Heart right ventricle (tissue), 16 donors: ENCODE results near the gene C6orf47. TPM values are rescaled to one million over a fixed set of nuclear protein-coding genes. Genes with fewer than 3 reads are reported as not detected.

Source experiments
- ATAC-seq, 8 donors: fragments of 200-7000 bp; cut with Tn5 transposase; one replicate each; pipeline ENCODE4 v1.9.1; 2020; ENCODE audit warnings: mild to moderate bottlenecking in 8 of 8, moderate library complexity in 8 of 8, moderate number of reproducible peaks in 1 of 8
- DNase-seq, 2 donors: peaks; one replicate each; pipeline ENCODE4 v3.0.0-alpha.2; 2020
- H3K27ac ChIP-seq, 10 donors: fragments of 200-600 bp; sonication (generic) in 2 of 10; one replicate each; pipeline versions ENCODE4 v1.5.0 to v1.8.0; 2020 to 2022; ENCODE audit warnings: mild to moderate bottlenecking in 3 of 10
- H3K27me3 ChIP-seq, 7 donors: fragments of 200-600 bp; one replicate each; pipeline ENCODE4 v1.8.0; 2021 to 2022; ENCODE audit warnings: mild to moderate bottlenecking in 2 of 7
- H3K36me3 ChIP-seq, 9 donors: fragments of 200-600 bp; sonication (generic) in 1 of 9; one replicate each; pipeline versions ENCODE4 v1.5.0 to v1.8.0; 2020 to 2022; ENCODE audit warnings: mild to moderate bottlenecking in 2 of 9
- H3K4me1 ChIP-seq, 9 donors: fragments of 200-600 bp; sonication (generic) in 1 of 9; one replicate each; pipeline versions ENCODE4 v1.5.0 to v1.8.0; 2020 to 2022; ENCODE audit warnings: mild to moderate bottlenecking in 4 of 9
- H3K4me3 ChIP-seq, 10 donors: fragments of 200-600 bp; sonication (generic) in 2 of 10; one replicate each; pipeline versions ENCODE4 v1.5.0 to v1.8.0; 2020 to 2022; ENCODE audit warnings: mild to moderate bottlenecking in 7 of 10, moderate library complexity in 2 of 10
- H3K9me3 ChIP-seq, 11 donors: fragments of 200-600 bp in 10 of 11; sonication (generic) in 2 of 11; one replicate each; pipeline versions ENCODE4 v1.5.0 to v1.8.0; 2013 to 2022; ENCODE audit warnings: mild to moderate bottlenecking in 2 of 11, control low read depth in 1 of 11, moderate library complexity in 1 of 11
- WGBS, 2 donors: extraction: QIAGEN DNeasy Blood & Tissue Kit; methylation state at CpG; one replicate each; pipeline ENCODE4 v1.1.7; 2013; ENCODE audit warnings: inconsistent platforms in 1 of 2; 5-methylcytosine and 5-hydroxymethylcytosine counted together
- intact Hi-C, 10 donors: fragments of 100-400 bp; cut with DNase I; formaldehyde crosslinking; loops; one replicate each; pipeline versions ENCODE4 v1.11.1 to v1.14.2; 2022
- polyA plus RNA-seq, 2 donors: library from polyadenylated mRNA; stranded (reverse); fragments of 200-250 nt; gene quantifications; one replicate each; pipeline ENCODE4 v1.2.3, GENCODE V29; 2013
- total RNA-seq, 10 donors: library from RNA; stranded (reverse); fragmentation: NEBNext Ultra II Directional in 3 of 10; extraction: Animal tissue kit (Norgen Biotek cat#: 25700) in 3 of 10; gene quantifications; one replicate each; pipeline versions ENCODE4 v1.2.1 to v1.2.4, GENCODE V29; 2021 to 2023
- TF ChIP-seq, protein P1 (sequence below), 9 donors: fragments of 200-600 bp; sonication (generic) in 2 of 9; IDR thresholded peaks; one replicate each; pipeline versions ENCODE4 v1.5.0 to v1.8.0; 2021 to 2022; ENCODE audit warnings: antibody characterized with exemption in 9 of 9, mild to moderate bottlenecking in 5 of 9, moderate library complexity in 1 of 9
- donor health status: Arrhythmogenic right ventricular cardiomyopathy.
- donor health status: ischemic (EF 13 %, LVEDD 7.1; RV severe dilation, severe dysfunction).
- donor health status: healthy with polysubstance abuse.
- donor health status: DM: no; HTN: yes; CAD: no.
- donor health status: DM: no; HTN: no; CAD: no.
- donor health status: ischemic (EF 25% LVEDD 6.9; RV normal size, moderate dysfunction).
- donor health status: ischemic (EF 25% LVEDD 5.7; RV mildly dilated, moderate dysfunction).
- donor health status: healthy.
- donor health status: DM: yes; HTN: yes; CAD: no.
- donor health status: Ischemic cardiomyopathy.
- donor health status: ischemic (EF 35%, LVEDD 5.7; RV mildly dilated, moderate dysfunction).
- donor health status: nonischemic (EF 11% LVEDD 7.7; RV severe dilation, severe dysfunction).
- donor health status: DM: yes; HTN: yes; CAD: no.
- donor health status: PGD.
- donor health status: ischemic (EF 29% LVEDD 5.4; RV normal size, mild dysfunction).
- donor health status: nonischemic (EF 23%, LVEDD 6.1; RV moderate dilation, normal function).

Gene C6orf47
- total and polyA plus RNA-seq, 12 donors, result 15.9 to 23.3 (median 18.1) TPM

DNA sequence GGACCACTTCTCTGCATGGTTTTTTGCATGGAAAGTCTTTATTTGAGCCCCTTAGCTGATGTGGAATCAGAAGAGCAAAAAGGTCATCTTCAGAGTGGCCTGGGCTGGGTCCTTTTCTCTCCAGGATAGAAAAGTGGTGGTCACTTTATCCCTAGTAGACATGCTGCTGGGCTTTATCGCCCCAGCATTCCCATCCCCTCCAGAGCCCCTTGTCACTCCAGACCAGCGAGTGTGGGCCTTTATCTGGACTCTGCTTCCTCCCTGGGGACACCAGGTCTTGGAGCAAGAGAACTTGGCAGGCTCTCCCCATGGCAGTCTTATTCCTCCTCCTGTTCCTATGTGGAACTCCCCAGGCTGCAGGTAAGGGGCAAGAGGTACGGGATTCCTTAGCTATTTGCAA is 46.0 kb upstream of the C6orf47 start, which contains the start of gene LY6G6F:
TSS of gene LY6G6F (plus strand) at position 268 of the 400 bp plus-strand sequence. CDS start at position 309, 41 bp downstream.
- H3K27ac ChIP-seq, result no peak within 1 kb of the TSS
- H3K9me3 ChIP-seq, result no peaks in the 10 kb centered on the region
- TF ChIP-seq, protein P1, sequence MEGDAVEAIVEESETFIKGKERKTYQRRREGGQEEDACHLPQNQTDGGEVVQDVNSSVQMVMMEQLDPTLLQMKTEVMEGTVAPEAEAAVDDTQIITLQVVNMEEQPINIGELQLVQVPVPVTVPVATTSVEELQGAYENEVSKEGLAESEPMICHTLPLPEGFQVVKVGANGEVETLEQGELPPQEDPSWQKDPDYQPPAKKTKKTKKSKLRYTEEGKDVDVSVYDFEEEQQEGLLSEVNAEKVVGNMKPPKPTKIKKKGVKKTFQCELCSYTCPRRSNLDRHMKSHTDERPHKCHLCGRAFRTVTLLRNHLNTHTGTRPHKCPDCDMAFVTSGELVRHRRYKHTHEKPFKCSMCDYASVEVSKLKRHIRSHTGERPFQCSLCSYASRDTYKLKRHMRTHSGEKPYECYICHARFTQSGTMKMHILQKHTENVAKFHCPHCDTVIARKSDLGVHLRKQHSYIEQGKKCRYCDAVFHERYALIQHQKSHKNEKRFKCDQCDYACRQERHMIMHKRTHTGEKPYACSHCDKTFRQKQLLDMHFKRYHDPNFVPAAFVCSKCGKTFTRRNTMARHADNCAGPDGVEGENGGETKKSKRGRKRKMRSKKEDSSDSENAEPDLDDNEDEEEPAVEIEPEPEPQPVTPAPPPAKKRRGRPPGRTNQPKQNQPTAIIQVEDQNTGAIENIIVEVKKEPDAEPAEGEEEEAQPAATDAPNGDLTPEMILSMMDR (IDR thresholded peaks at IDR 0.05), result no peak
- H3K27me3 ChIP-seq, result peaks cover 0 to 5% (median 0%) of the 10 kb centered on the region in 7 donors
- intact Hi-C loops, result no loop called here
- no peaks in the 10 kb centered on the region for H3K36me3 ChIP-seq
- peaks cover 7 to 23% (median 12%) of the 10 kb centered on the region in 9 donors for H3K4me1 ChIP-seq
- WGBS, 2 donors, result 25 to 36% methylated on average over 3 of the region's 3 CpGs
- DNase-seq (no peak), ATAC-seq (no peak)
- no peak within 1 kb of the TSS for H3K4me3 ChIP-seq

DNA sequence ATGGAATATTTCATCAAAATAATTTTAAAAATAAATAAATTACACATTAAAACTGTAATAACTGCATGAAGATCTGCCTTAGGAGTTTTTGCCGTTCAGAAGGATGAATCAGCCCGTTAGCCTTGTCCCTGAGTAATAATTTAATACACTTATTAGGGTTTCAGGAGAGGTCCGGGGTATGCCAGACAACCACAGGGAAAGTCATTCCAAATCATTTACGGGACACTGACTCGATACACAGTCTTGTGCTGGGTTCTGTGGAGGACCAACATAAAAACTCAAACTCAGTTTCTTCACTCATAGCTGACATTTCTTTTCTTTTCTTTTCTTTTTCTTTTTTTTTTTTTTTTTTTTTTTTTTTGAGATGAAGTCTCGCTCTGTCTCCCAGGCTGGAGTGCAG is 45.4 kb upstream of the C6orf47 start:
- Histone ChIP-seq H3K4me1 (peaks cover 11 to 24% (median 19%) of the 10 kb centered on the region in 9 donors), H3K27ac (no peak overlapping the region), H3K9me3 (no peaks in the 10 kb centered on the region), H3K27me3 (peaks cover 0 to 5% (median 0%) of the 10 kb centered on the region in 7 donors), H3K36me3 (peaks cover 0 to 4% (median 0%) of the 10 kb centered on the region in 9 donors), H3K4me3 (no peak overlapping the region)
- TF ChIP-seq, protein P1 (IDR thresholded peaks at IDR 0.05), result no peak
- WGBS, 2 donors, result 89 to 95% methylated on average over 6 of the region's 6 CpGs
- DNase-seq (no peak), ATAC-seq (no peak)
- intact Hi-C loops, result no loop called here

DNA sequence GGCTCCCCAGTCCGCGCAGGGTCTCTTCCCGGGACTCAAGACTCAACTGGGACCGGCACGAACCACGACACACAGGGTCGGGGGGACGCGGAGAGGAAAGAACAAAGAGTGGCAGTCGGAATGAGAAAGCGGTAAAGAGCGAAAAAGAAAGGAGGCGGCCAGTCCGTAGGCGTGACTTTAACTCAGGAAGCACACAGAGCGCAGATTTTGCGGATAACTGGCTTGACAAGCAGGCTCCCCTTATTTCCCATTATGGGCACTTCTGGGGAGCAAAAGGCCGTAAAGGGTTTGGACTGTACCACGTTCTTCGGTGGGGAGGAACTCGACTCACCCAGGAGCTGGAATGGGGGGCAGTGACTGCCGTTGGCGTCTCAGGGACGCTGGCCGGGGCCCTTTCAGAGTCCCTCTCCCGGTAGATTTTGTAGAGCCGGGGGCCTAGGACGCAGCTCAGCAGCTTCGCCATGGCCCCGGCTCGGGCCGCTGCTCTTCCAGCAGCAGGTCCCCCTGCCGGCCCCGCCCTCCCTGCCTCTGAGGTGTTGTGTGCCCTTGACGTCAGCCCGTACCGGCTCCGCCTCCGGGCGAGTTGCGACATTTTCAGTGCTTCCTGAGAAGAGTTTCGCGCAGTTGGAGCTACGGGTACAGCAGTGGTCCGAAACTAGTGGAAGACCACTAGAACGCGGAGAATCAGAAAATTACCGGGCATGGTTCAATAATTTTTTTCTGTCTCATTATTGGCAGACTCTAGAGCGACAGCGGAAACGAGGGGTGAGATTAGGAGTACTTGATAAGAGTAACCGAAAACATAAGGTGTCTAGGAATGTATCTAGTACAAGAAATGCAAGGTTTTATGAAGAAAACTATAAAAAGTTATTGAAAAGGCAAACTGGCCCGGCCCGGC is 42.5 kb upstream of the C6orf47 start, which contains the start of gene ABHD16A:
TSS of gene ABHD16A (minus strand) at position 506 of the 898 bp plus-strand sequence. CDS start at position 463, 43 bp downstream.
- intact Hi-C loops, result no loop called here

DNA sequence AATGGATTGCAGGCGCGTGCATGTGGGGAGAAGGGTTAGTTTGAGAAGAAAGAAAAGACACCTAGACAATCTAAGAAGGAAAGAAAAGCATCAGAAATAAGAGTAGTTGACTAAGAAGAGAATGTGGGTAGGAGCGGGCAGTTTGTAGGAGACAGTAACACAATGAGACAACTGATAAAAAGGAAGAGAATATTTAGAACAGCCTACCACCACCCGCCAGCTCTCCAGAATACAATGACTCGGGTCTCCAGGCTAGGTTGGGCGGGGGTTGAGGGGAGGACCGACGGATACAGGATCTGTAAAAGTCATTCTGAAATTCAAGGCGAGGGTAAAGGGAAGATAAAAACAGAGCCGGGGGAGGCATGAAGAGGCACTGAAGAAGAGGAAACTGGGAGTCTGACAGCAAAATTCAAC is 41.8 kb upstream of the C6orf47 start:
- intact Hi-C loops, result no loop called here
- DNase-seq (no peak), ATAC-seq (peak; percentile 1 to 38 (median 19))
- H3K36me3 ChIP-seq, result peaks cover 0 to 40% (median 12%) of the 10 kb centered on the region in 9 donors
- peak overlapping the region; percentile 56 to 89 (median 78) for H3K4me3 ChIP-seq
- no peaks in the 10 kb centered on the region for H3K27me3 ChIP-seq
- 1% methylated on average over 10 of the region's 10 CpGs for WGBS, 2 donors
- TF ChIP-seq, protein P1 (IDR thresholded peaks at IDR 0.05), result no peak
- peak overlapping the region; percentile 91 to 99 (median 96) for H3K27ac ChIP-seq
- H3K4me1 ChIP-seq, result peaks cover 11 to 38% (median 22%) of the 10 kb centered on the region in 9 donors
- no peaks in the 10 kb centered on the region for H3K9me3 ChIP-seq

More for the DNA sequence above, 42.5 kb upstream of the C6orf47 start, which contains the start of gene ABHD16A:
- 0 to 1% methylated on average over 53 to 54 of the region's 54 CpGs for WGBS, 2 donors
- peak; percentile 99 for DNase-seq
- Histone ChIP-seq H3K27ac (peak within 1 kb of the TSS; percentile 91 to 99 (median 96)), H3K36me3 (peaks cover 0 to 33% (median 11%) of the 10 kb centered on the region in 9 donors), H3K27me3 (no peaks in the 10 kb centered on the region), H3K4me3 (peak within 1 kb of the TSS; percentile 56 to 89 (median 78)), H3K4me1 (peaks cover 11 to 32% (median 22%) of the 10 kb centered on the region in 9 donors), H3K9me3 (no peaks in the 10 kb centered on the region)
- TF ChIP-seq, protein P1 (IDR thresholded peaks at IDR 0.05), result peak in 3 of 9 donors; percentile 12 to 28 (median 27)
- peak; percentile 98 to 99 (median 99) for ATAC-seq
